HepG2 (cell line): ENCODE results near the gene B4GALT2. TPM values are rescaled to one million over a fixed set of nuclear protein-coding genes. Genes with fewer than 3 reads are reported as not detected.
A peak's percentile ranks its signal among the peaks of the same experiment; 100 is the strongest.

Source experiments
- CBX5 ChIP-seq: sonication (generic); formaldehyde crosslinking; IDR thresholded peaks from 2 replicates; pipeline ENCODE4 v1.4.0; 2020; ENCODE audit warnings: missing genetic modification reagents, borderline replicate concordance
- FLYWCH1 ChIP-seq: sonication (generic); formaldehyde crosslinking; IDR thresholded peaks from 2 replicates; pipeline ENCODE4 v1.8.1; 2023; ENCODE audit warnings: mild to moderate bottlenecking, missing genetic modification reagents
- FOXJ3 ChIP-seq: sonication (generic); formaldehyde crosslinking; IDR thresholded peaks from 2 replicates; pipeline ENCODE4 v1.4.0; 2020; ENCODE audit warnings: missing genetic modification reagents, mild to moderate bottlenecking, borderline replicate concordance
- FOXK1 ChIP-seq: sonication (generic); formaldehyde crosslinking; IDR thresholded peaks from 2 replicates; pipeline ENCODE4 v1.4.0; 2020; ENCODE audit warnings: low read depth, missing genetic modification reagents, borderline replicate concordance
- KLF11 ChIP-seq: IDR thresholded peaks from 2 replicates; pipeline ENCODE4 v1.6.1; 2016; ENCODE audit warnings: missing compliant biosample characterization
- MBNL3 ChIP-seq: fragments of 250-450 bp; sonication (Bioruptor Pico); conservative IDR thresholded peaks from 2 replicates; pipeline ENCODE4 v1.8.0; 2022; ENCODE audit warnings: mild to moderate bottlenecking, inconsistent platforms
- MEF2D ChIP-seq: sonication (generic); formaldehyde crosslinking; IDR thresholded peaks from 2 replicates; pipeline ENCODE4 v1.5.1; 2020; ENCODE audit warnings: mild to moderate bottlenecking, missing genetic modification reagents
- NFRKB ChIP-seq: fragments of 450-650 bp; IDR thresholded peaks from 2 replicates; pipeline ENCODE4 v1.6.1; 2017
- PHF20 ChIP-seq: sonication (generic); formaldehyde crosslinking; IDR thresholded peaks from 2 replicates; pipeline ENCODE4 v1.5.0; 2020; ENCODE audit warnings: mild to moderate bottlenecking, missing genetic modification reagents
- RARA ChIP-seq: IDR thresholded peaks from 2 replicates; pipeline ENCODE4 v1.6.1; 2016; ENCODE audit warnings: missing genetic modification reagents, missing compliant biosample characterization
- RELA ChIP-seq: sonication (generic); formaldehyde crosslinking; IDR thresholded peaks from 2 replicates; pipeline ENCODE4 v1.4.0; 2020; ENCODE audit warnings: missing genetic modification reagents
- SCMH1 ChIP-seq: sonication (generic); formaldehyde crosslinking; IDR thresholded peaks from 2 replicates; pipeline ENCODE4 v1.9.0; 2021; ENCODE audit warnings: missing genetic modification reagents, mild to moderate bottlenecking, borderline replicate concordance
- SIX4 ChIP-seq: sonication (generic); formaldehyde crosslinking; IDR thresholded peaks from 2 replicates; pipeline ENCODE4 v1.4.0; 2020; ENCODE audit warnings: missing genetic modification reagents
- SMAD1 ChIP-seq: sonication (generic); formaldehyde crosslinking; IDR thresholded peaks from 2 replicates; pipeline ENCODE4 v1.4.0; 2020; ENCODE audit warnings: missing genetic modification reagents, low read depth, mild to moderate bottlenecking, borderline replicate concordance
- SOX5 ChIP-seq: IDR thresholded peaks from 2 replicates; pipeline ENCODE4 v1.6.1; 2016; ENCODE audit warnings: borderline replicate concordance
- TIGD3 ChIP-seq: sonication (generic); formaldehyde crosslinking; IDR thresholded peaks from 2 replicates; pipeline ENCODE4 v1.5.1; 2020; ENCODE audit warnings: mild to moderate bottlenecking, missing genetic modification reagents, borderline replicate concordance
- ZHX2 ChIP-seq, 2 experiments: sonication (generic) in 1 of 2; formaldehyde crosslinking in 1 of 2; IDR thresholded peaks; 2 replicates each; pipeline versions ENCODE4 v1.6.1 to v1.9.0; 2014 to 2022; ENCODE audit warnings: antibody characterized with exemption in 1 of 2, borderline replicate concordance in 1 of 2, inconsistent platforms in 1 of 2, low read depth in 1 of 2, missing genetic modification reagents in 1 of 2
- ZKSCAN1 ChIP-seq: fragments of 150-350 bp; IDR thresholded peaks from 2 replicates; pipeline ENCODE4 v1.6.1; 2014; ENCODE audit warnings: low read length
- ZNF558 ChIP-seq: sonication (generic); formaldehyde crosslinking; IDR thresholded peaks from 2 replicates; pipeline ENCODE4 v1.9.0; 2022; ENCODE audit warnings: mild to moderate bottlenecking, missing genetic modification reagents, borderline replicate concordance
- ZSCAN30 ChIP-seq: sonication (generic); formaldehyde crosslinking; IDR thresholded peaks from 2 replicates; pipeline ENCODE4 v1.5.0; 2020; ENCODE audit warnings: mild to moderate bottlenecking, missing genetic modification reagents
- polyA plus RNA-seq, 8 experiments: library from polyadenylated mRNA; depleted of rRNA in 3 of 8; stranded (reverse) in 7 of 8; unstranded in 1 of 8; fragments of >200 nt; fragmentation: Illumina TruSeq in 4 of 8; extraction: Trizol in 4 of 8; gene quantifications; 2 replicates each; pipeline versions ENCODE4 v1.2.1 to v1.2.3, GENCODE V29; 2011 to 2016; ENCODE audit warnings: low read depth in 4 of 8, missing spikeins in 1 of 8, mixed read lengths in 1 of 8; ENCODE audit not compliant: insufficient read depth in 1 of 8
- total RNA-seq, 5 experiments: library from RNA; depleted of rRNA; stranded (reverse); fragments of >200 nt; fragmentation: Illumina TruSeq; extraction: Trizol; gene quantifications; 2 replicates each; pipeline ENCODE4 v1.2.3, GENCODE V29; 2016; ENCODE audit warnings: low read depth in 1 of 5

The B4GALT2 gene
- total and polyA plus RNA-seq, 2 of the 13 experiments (the other 11 are each of a cell fraction or from before 2014, with no cell fraction given) = 41.9 to 78.0 TPM

- TF ChIP-seq SMAD1 (CRISPR knock-in tag) (peak; percentile 29; the same call in 1 of the 2 replicates), FLYWCH1 (CRISPR knock-in tag) (no peak), ZNF558 (CRISPR knock-in tag) (0 out of 2 replicates have a peak, but pooled peaks have one; percentile 23), SIX4 (no peak), ZSCAN30 (CRISPR knock-in tag) (no peak), TIGD3 (CRISPR knock-in tag) (no peak), MEF2D (CRISPR knock-in tag) (peak; percentile 36; the same call in 1 of the 2 replicates), RARA (0 out of 2 replicates have a peak, but pooled peaks have one; percentile 7), CBX5 (CRISPR knock-in tag) (no peak), RELA (CRISPR knock-in tag) (no peak), MBNL3 (CRISPR knock-in tag) (no peak), FOXK1 (CRISPR knock-in tag) (no peak), ZKSCAN1 (0 out of 2 replicates have a peak, but pooled peaks have one; percentile 15), SCMH1 (CRISPR knock-in tag) (no peak), KLF11 (CRISPR knock-in tag) (no peak), FOXJ3 (CRISPR knock-in tag) (no peak), PHF20 (CRISPR knock-in tag) (no peak), ZHX2 (IDR thresholded peaks at IDR 0.05; ENCODE audit: low read depth) (no peak), ZHX2 (CRISPR knock-in tag; IDR thresholded peaks at IDR 0.05; ENCODE audit: borderline replicate concordance) (no peak), NFRKB (no peak), SOX5 (CRISPR knock-in tag) (no peak)
These were observed at the start of gene B4GALT2 (continued) for GRCh38 chr1:43978551-43979260.
